GM21723 (cell line): ENCODE data around the gene PLEKHB1.
A peak's percentile ranks its signal among the peaks of the same experiment; 100 is the strongest.

ENCODE experiments used
- ATAC-seq: cut with Tn5 transposase; IDR thresholded peaks from one replicate; pipeline ENCODE4 v1.9.1; 2021; ENCODE audit warnings: mild to moderate bottlenecking, moderate library complexity; ENCODE audit not compliant: unreplicated experiment

PLEKHB1 gene

GRCh38 chr11:73648121-73648520, 1.7 kb downstream of the PLEKHB1 start:
- no peak for ATAC-seq

GRCh38 chr11:73648571-73649046, 2.2 kb downstream of the PLEKHB1 start:
- ATAC-seq: no peak

GRCh38 chr11:73649206-73649605, 2.8 kb downstream of the PLEKHB1 start:
- no peak for ATAC-seq

- ATAC-seq: no peak
These were observed 4.0 kb downstream of the PLEKHB1 start for GRCh38 chr11:73650400-73650799.

- ATAC-seq: no peak
These were observed 4.9 kb downstream of the PLEKHB1 start for GRCh38 chr11:73651252-73651651.

- no peak for ATAC-seq
These were observed 5.3 kb downstream of the PLEKHB1 start for GRCh38 chr11:73651661-73652045.

GRCh38 chr11:73652046-73652730, 5.8 kb downstream of the PLEKHB1 start:
- no peak for ATAC-seq

GRCh38 chr11:73652856-73653559, 6.6 kb downstream of the PLEKHB1 start:
- ATAC-seq: no peak

GRCh38 chr11:73653996-73654395, 7.6 kb downstream of the PLEKHB1 start:
- no peak for ATAC-seq

- ATAC-seq: no peak
These were observed 8.2 kb downstream of the PLEKHB1 start for GRCh38 chr11:73654482-73655021.

- no peak for ATAC-seq
These were observed 9.3 kb downstream of the PLEKHB1 start for GRCh38 chr11:73655686-73656085.

GRCh38 chr11:73656985-73657384, 10.6 kb downstream of the PLEKHB1 start:
- ATAC-seq: no peak

GRCh38 chr11:73659961-73660360, 13.6 kb downstream of the PLEKHB1 start:
- no peak for ATAC-seq

- ATAC-seq: no peak
These were observed 14.2 kb downstream of the PLEKHB1 start for GRCh38 chr11:73660497-73661034.

- peak; percentile 72 for ATAC-seq
These were observed 14.8 kb downstream of the PLEKHB1 start for GRCh38 chr11:73661035-73661628.

- no peak for ATAC-seq
These were observed 16.2 kb downstream of the PLEKHB1 start for GRCh38 chr11:73662445-73663157.

- ATAC-seq: no peak
These were observed 17.5 kb downstream of the PLEKHB1 start for GRCh38 chr11:73663604-73664495.

GRCh38 chr11:73664877-73665276, 18.5 kb downstream of the PLEKHB1 start:
- no peak for ATAC-seq

GRCh38 chr11:73667891-73668290, 21.5 kb downstream of the PLEKHB1 start:
- no peak for ATAC-seq

- no peak for ATAC-seq
These were observed 24.4 kb downstream of the PLEKHB1 start for GRCh38 chr11:73670808-73671207.
